Astrocyte (in vitro differentiated cells and primary cell): Measurements from ENCODE around the gene PDCL3.

Source experiments
- CTCF ChIP-seq: IDR thresholded peaks from 2 replicates; pipeline ENCODE4 v1.5.1; 2011; ENCODE audit warnings: low read depth, mild to moderate bottlenecking, inconsistent platforms, low read length, moderate library complexity; ENCODE audit not compliant: insufficient read depth
- EZH2 ChIP-seq: IDR thresholded peaks from 2 replicates; pipeline ENCODE4 v1.6.1; 2012; ENCODE audit warnings: mild to moderate bottlenecking, low read length, inconsistent platforms; ENCODE audit not compliant: insufficient read depth

- TF ChIP-seq CTCF (no peak), EZH2 (no peak)
Measured at GRCh38 chr2:100520224-100520623, 42.6 kb upstream of the PDCL3 start.
